HCT116 (cell line): ENCODE measurements around the gene HOXA11. TPM values are rescaled to one million over a fixed set of nuclear protein-coding genes. Genes with fewer than 3 reads are reported as not detected.

Experiments
- ATAC-seq: fragments of 200-7000 bp; cut with Tn5 transposase; 2 replicates; pipeline ENCODE4 v1.9.1; 2020; ENCODE audit warnings: mild to moderate bottlenecking, moderate library complexity
- BruUV-seq: library from RNA; stranded (reverse); fragments of 400-500 nt; replicated peaks from 2 replicates; lab custom pipeline; 2021; lab: Mats Ljungman, UMichigan
- CTCF ChIA-PET: fragments of 300-600 bp; sonication (Branson Sonifier 250); formaldehyde crosslinking; loops from one replicate; lab custom pipeline; 2021; ENCODE audit warnings: antibody characterized with exemption; lab: Charles Lee
- POLR2A ChIA-PET: fragments of 300-600, 350-600 bp; sonication (Branson Sonifier 250); formaldehyde crosslinking; loops from one replicate; lab custom pipeline; 2021; ENCODE audit warnings: antibody characterized with exemption; lab: Charles Lee
- RAD21 ChIA-PET, 2 experiments: fragments of 300-600 bp; sonication (Branson Sonifier 250); formaldehyde crosslinking; loops; one replicate each; lab custom pipeline; 2023; ENCODE audit warnings: low total read pairs in 2 of 2; ENCODE audit not compliant: uncharacterized antibody in 2 of 2, unreplicated experiment in 2 of 2, low non-redundant PET in 1 of 2; lab: Charles Lee
- DNase-seq: peaks from one replicate; pipeline ENCODE4 v3.0.0-alpha.2; 2010; ENCODE audit warnings: low read depth, low spot score
- H2AFZ ChIP-seq: fragments of 200-600 bp; shearing (Covaris generic), sonication (generic); 2 replicates; pipeline ENCODE4 v1.6.1; 2017; ENCODE audit warnings: low read depth, mixed run types, mixed read lengths, antibody characterized with exemption, low read length; ENCODE audit not compliant: poor library complexity, severe bottlenecking
- H3K27ac ChIP-seq: 2 replicates; pipeline ENCODE4 v1.5.1; 2012; ENCODE audit warnings: low read depth, low read length
- H3K27me3 ChIP-seq: fragments of 200-600 bp; sonication (generic); 2 replicates; pipeline ENCODE4 v1.6.1; 2016; ENCODE audit warnings: mixed run types, low read length, mixed read lengths; ENCODE audit not compliant: insufficient read depth
- H3K36me3 ChIP-seq, 2 experiments: fragments of 200-500 bp in 1 of 2; fragments of 200-600 bp in 1 of 2; sonication (Bioruptor generic) in 1 of 2; sonication (generic) in 1 of 2; 2 replicates each; pipeline versions ENCODE4 v1.5.1 to v1.6.1; 2014 to 2016; ENCODE audit warnings: low read length in 2 of 2, inconsistent platforms in 1 of 2, mixed read lengths in 1 of 2, mixed run types in 1 of 2; ENCODE audit not compliant: insufficient read depth in 2 of 2, control insufficient read depth in 1 of 2
- H3K4me1 ChIP-seq, 2 experiments: fragments of 200-600 bp in 1 of 2; sonication (generic) in 1 of 2; 2 replicates each; pipeline versions ENCODE4 v1.5.1 to v1.6.1; 2012 to 2017; ENCODE audit warnings: low read length in 2 of 2, inconsistent platforms in 1 of 2, mild to moderate bottlenecking in 1 of 2, mixed read lengths in 1 of 2, mixed run types in 1 of 2, moderate library complexity in 1 of 2; ENCODE audit not compliant: insufficient read depth in 2 of 2, control insufficient read depth in 1 of 2
- H3K4me2 ChIP-seq: fragments of 200-600 bp; sonication (generic); 2 replicates; pipeline ENCODE4 v1.6.1; 2017; ENCODE audit warnings: mixed run types, low read length, mixed read lengths
- H3K4me3 ChIP-seq, 2 experiments: fragments of 200-600 bp in 1 of 2; sonication (generic) in 1 of 2; replicated peaks in 1 of 2; 2 replicates each; pipeline ENCODE4 v1.5.1; 2011 to 2016; ENCODE audit warnings: low read length in 2 of 2, control low read depth in 1 of 2, low read depth in 1 of 2, mild to moderate bottlenecking in 1 of 2, mixed read lengths in 1 of 2, mixed run types in 1 of 2
- H3K79me2 ChIP-seq: fragments of 200-600 bp; sonication (generic); 2 replicates; pipeline ENCODE4 v1.6.1; 2017; ENCODE audit warnings: mild to moderate bottlenecking, mixed run types, low read length, moderate library complexity, mixed read lengths; ENCODE audit not compliant: insufficient read depth
- H3K9ac ChIP-seq: fragments of 200-600 bp; sonication (generic); 2 replicates; pipeline ENCODE4 v1.6.1; 2016; ENCODE audit warnings: low read length, mixed read lengths
- H3K9me2 ChIP-seq: fragments of 200-600 bp; sonication (generic), shearing (Covaris generic); 2 replicates; pipeline ENCODE4 v1.6.1; 2017; ENCODE audit warnings: mixed run types, mild to moderate bottlenecking, moderate library complexity; ENCODE audit not compliant: insufficient read depth
- H3K9me3 ChIP-seq, 2 experiments: fragments of 200-500 bp in 1 of 2; fragments of 200-600 bp in 1 of 2; sonication (Bioruptor generic) in 1 of 2; sonication (generic) in 1 of 2; 2 replicates each; pipeline ENCODE4 v1.6.1; 2014 to 2017; ENCODE audit warnings: low read length in 2 of 2, mixed read lengths in 2 of 2, inconsistent platforms in 1 of 2, low read depth in 1 of 2, mild to moderate bottlenecking in 1 of 2, mixed run types in 1 of 2, moderate library complexity in 1 of 2; ENCODE audit not compliant: control insufficient read depth in 1 of 2, insufficient read depth in 1 of 2
- H4K20me1 ChIP-seq: fragments of 200-600 bp; sonication (generic), shearing (Covaris generic); 2 replicates; pipeline ENCODE4 v1.6.1; 2017; ENCODE audit warnings: mixed run types, mild to moderate bottlenecking, moderate library complexity; ENCODE audit not compliant: insufficient read depth
- ATF3 ChIP-seq: IDR thresholded peaks from 2 replicates; pipeline ENCODE4 v1.6.1; 2012
- CBX3 ChIP-seq: IDR thresholded peaks from 2 replicates; pipeline ENCODE4 v1.6.1; 2012; ENCODE audit warnings: low read depth
- CEBPB ChIP-seq: IDR thresholded peaks from 2 replicates; pipeline ENCODE4 v1.6.1; 2012; ENCODE audit warnings: low read depth
- FOSL1 ChIP-seq: IDR thresholded peaks from 2 replicates; pipeline ENCODE4 v1.6.1; 2012; ENCODE audit warnings: low read depth
- POLR2AphosphoS5 ChIP-seq: IDR thresholded peaks from 2 replicates; pipeline ENCODE4 v1.6.1; 2011; ENCODE audit warnings: mild to moderate bottlenecking, low read depth, low read length, moderate library complexity
- RAD21 ChIP-seq: IDR thresholded peaks from 2 replicates; pipeline ENCODE4 v1.6.1; 2012; ENCODE audit warnings: low read depth, mild to moderate bottlenecking
- TCF7L2 ChIP-seq: IDR thresholded peaks from 2 replicates; pipeline ENCODE4 v1.7.0; 2011; ENCODE audit warnings: borderline replicate concordance, inconsistent platforms; ENCODE audit not compliant: insufficient read depth, insufficient read length; ENCODE audit errors: extremely low read depth
- ZFX ChIP-seq: fragments of 450-650 bp; IDR thresholded peaks from 2 replicates; pipeline ENCODE4 v1.6.1; 2017
- ZNF274 ChIP-seq: fragments of 200-500 bp; sonication (Bioruptor generic); IDR thresholded peaks from 2 replicates; pipeline ENCODE4 v1.6.1; 2014; ENCODE audit warnings: mild to moderate bottlenecking, low read depth, low read length, inconsistent platforms
- intact Hi-C: fragments of 100-400 bp; cut with micrococcal nuclease; formaldehyde crosslinking; loops from 2 replicates; pipeline ENCODE4 v1.10.0; 2022
- total RNA-seq: library from RNA; stranded (reverse); gene quantifications from one replicate; pipeline ENCODE4 v1.2.1, GENCODE V29; 2021; ENCODE audit not compliant: unreplicated experiment

The HOXA11 gene
- total RNA-seq, 1 experiment from 2014 or later: 6.8 TPM

- Histone ChIP-seq H3K4me2 (no peak overlapping the region), H3K27me3 (no peaks in the 10 kb centered on the region), H3K4me1 (no peaks in the 10 kb centered on the region), H3K36me3 (no peaks in the 10 kb centered on the region), H3K27ac (no peak overlapping the region), H3K79me2 (no peaks in the 10 kb centered on the region), H2AFZ (no peak overlapping the region), H3K9me2 (no peaks in the 10 kb centered on the region), H3K9me3 (no peaks in the 10 kb centered on the region), H3K9ac (no peak overlapping the region), H3K4me3 (no peak overlapping the region), H4K20me1 (no peaks in the 10 kb centered on the region)
- RAD21 ChIA-PET: no interaction called here
- DNase-seq (no peak), ATAC-seq (no peak)
- BruUV-seq: no TSS peak
- POLR2A ChIA-PET: interaction anchor here (0.9 kb wide), 1 partner anchor 11 kb away, joined by 3 read pairs; no protein-coding TSS in a partner anchor
- CTCF ChIA-PET: interaction anchor here (1.2 kb wide), 1 partner anchor 385 kb away, joined by 3 read pairs; no protein-coding TSS in a partner anchor
- TF ChIP-seq ZFX (no peak), ATF3 (no peak), ZNF274 (no peak), TCF7L2 (no peak), RAD21 (no peak), FOSL1 (no peak)
- intact Hi-C loops: no loop called here
These were observed 36.3 kb upstream of the HOXA11 start for GRCh38 chr7:27221201-27221797.

GRCh38 chr7:27220440-27220955, 35.5 kb upstream of the HOXA11 start:
- DNase-seq: no peak
- H3K27ac ChIP-seq: no peak overlapping the region
- H3K4me3 ChIP-seq: no peak overlapping the region
- H3K9me2 ChIP-seq: no peaks in the 10 kb centered on the region
- H3K27me3 ChIP-seq: no peaks in the 10 kb centered on the region
- ChIA-PET RAD21 (no interaction called here), CTCF (no interaction called here), POLR2A (no interaction called here)
- no peak for ATAC-seq
- H2AFZ ChIP-seq: no peak overlapping the region
- H3K36me3 ChIP-seq: no peaks in the 10 kb centered on the region
- H3K4me1 ChIP-seq: no peaks in the 10 kb centered on the region
- no TSS peak for BruUV-seq
- no peak overlapping the region for H3K4me2 ChIP-seq
- intact Hi-C loops: no loop called here
- TF ChIP-seq CBX3: no peak
- no peak for TF ChIP-seq CEBPB
- TF ChIP-seq TCF7L2: no peak
- no peak for TF ChIP-seq ZFX
- TF ChIP-seq POLR2AphosphoS5: no peak
- no peaks in the 10 kb centered on the region for H3K9me3 ChIP-seq
- H3K79me2 ChIP-seq: no peaks in the 10 kb centered on the region
- H3K9ac ChIP-seq: no peak overlapping the region
- no peaks in the 10 kb centered on the region for H4K20me1 ChIP-seq
